HepG2 (cell line): ENCODE measurements around the gene YAP1. TPM values are rescaled to one million over a fixed set of nuclear protein-coding genes. Genes with fewer than 3 reads are reported as not detected.
A peak's percentile ranks its signal among the peaks of the same experiment; 100 is the strongest.

Source experiments
- CHD4 ChIP-seq: fragments of 200-600 bp; sonication (generic); IDR thresholded peaks from 2 replicates; pipeline ENCODE4 v1.7.0; 2017; ENCODE audit warnings: mild to moderate bottlenecking, low read length, borderline replicate concordance
- FOSL1 ChIP-seq: sonication (generic); formaldehyde crosslinking; IDR thresholded peaks from 2 replicates; pipeline ENCODE4 v1.9.0; 2021; ENCODE audit warnings: missing genetic modification reagents, borderline replicate concordance
- HDAC2 ChIP-seq: sonication (generic); formaldehyde crosslinking; IDR thresholded peaks from 2 replicates; pipeline ENCODE4 v1.4.0; 2020; ENCODE audit warnings: missing genetic modification reagents
- KLF12 ChIP-seq: sonication (generic); formaldehyde crosslinking; IDR thresholded peaks from 2 replicates; pipeline ENCODE4 v1.4.0; 2020; ENCODE audit warnings: missing genetic modification reagents, borderline replicate concordance
- MYC ChIP-seq: sonication (generic); formaldehyde crosslinking; IDR thresholded peaks from 2 replicates; pipeline ENCODE4 v1.9.0; 2021; ENCODE audit warnings: missing genetic modification reagents, borderline replicate concordance
- NR2F2 ChIP-seq: IDR thresholded peaks from 2 replicates; pipeline ENCODE4 v1.6.1; 2012; ENCODE audit warnings: low read depth, inconsistent platforms, borderline replicate concordance
- POGZ ChIP-seq: sonication (generic); formaldehyde crosslinking; IDR thresholded peaks from 2 replicates; pipeline ENCODE4 v1.4.0; 2020; ENCODE audit warnings: mild to moderate bottlenecking, missing genetic modification reagents
- SALL1 ChIP-seq: sonication (generic); formaldehyde crosslinking; IDR thresholded peaks from 2 replicates; pipeline ENCODE4 v1.8.0; 2022; ENCODE audit warnings: mild to moderate bottlenecking, missing genetic modification reagents
- SOX5 ChIP-seq: IDR thresholded peaks from 2 replicates; pipeline ENCODE4 v1.6.1; 2016; ENCODE audit warnings: borderline replicate concordance
- TBP ChIP-seq: sonication (generic); formaldehyde crosslinking; IDR thresholded peaks from 2 replicates; pipeline ENCODE4 v1.5.0; 2020; ENCODE audit warnings: missing genetic modification reagents
- TBX2 ChIP-seq: sonication (generic); formaldehyde crosslinking; IDR thresholded peaks from 2 replicates; pipeline ENCODE4 v1.5.0; 2020; ENCODE audit warnings: missing genetic modification reagents, mild to moderate bottlenecking, borderline replicate concordance
- ZBTB21 ChIP-seq: sonication (generic); formaldehyde crosslinking; IDR thresholded peaks from 2 replicates; pipeline ENCODE4 v1.4.0; 2020; ENCODE audit warnings: missing genetic modification reagents
- ZBTB34 ChIP-seq: sonication (generic); formaldehyde crosslinking; IDR thresholded peaks from 2 replicates; pipeline ENCODE4 v1.8.0; 2022; ENCODE audit warnings: mild to moderate bottlenecking, missing genetic modification reagents
- ZHX2 ChIP-seq, 2 experiments: sonication (generic) in 1 of 2; formaldehyde crosslinking in 1 of 2; IDR thresholded peaks; 2 replicates each; pipeline versions ENCODE4 v1.6.1 to v1.9.0; 2014 to 2022; ENCODE audit warnings: antibody characterized with exemption in 1 of 2, borderline replicate concordance in 1 of 2, inconsistent platforms in 1 of 2, low read depth in 1 of 2, missing genetic modification reagents in 1 of 2
- ZNF260 ChIP-seq: sonication (generic); formaldehyde crosslinking; IDR thresholded peaks from 2 replicates; pipeline ENCODE4 v1.4.0; 2020; ENCODE audit warnings: missing genetic modification reagents, low read depth, mild to moderate bottlenecking, borderline replicate concordance
- ZNF451 ChIP-seq: sonication (generic); formaldehyde crosslinking; IDR thresholded peaks from 2 replicates; pipeline ENCODE4 v1.5.0; 2020; ENCODE audit warnings: mild to moderate bottlenecking, missing genetic modification reagents
- ZNF720 ChIP-seq: sonication (generic); formaldehyde crosslinking; IDR thresholded peaks from 2 replicates; pipeline ENCODE4 v1.4.0; 2020; ENCODE audit warnings: missing genetic modification reagents
- polyA plus RNA-seq, 8 experiments: library from polyadenylated mRNA; depleted of rRNA in 3 of 8; stranded (reverse) in 7 of 8; unstranded in 1 of 8; fragments of >200 nt; fragmentation: Illumina TruSeq in 4 of 8; extraction: Trizol in 4 of 8; gene quantifications; 2 replicates each; pipeline versions ENCODE4 v1.2.1 to v1.2.3, GENCODE V29; 2011 to 2016; ENCODE audit warnings: low read depth in 4 of 8, missing spikeins in 1 of 8, mixed read lengths in 1 of 8; ENCODE audit not compliant: insufficient read depth in 1 of 8
- total RNA-seq, 5 experiments: library from RNA; depleted of rRNA; stranded (reverse); fragments of >200 nt; fragmentation: Illumina TruSeq; extraction: Trizol; gene quantifications; 2 replicates each; pipeline ENCODE4 v1.2.3, GENCODE V29; 2016; ENCODE audit warnings: low read depth in 1 of 5
- TF ChIP-seq, protein P1 (sequence below): fragments of 450-650 bp; IDR thresholded peaks from 2 replicates; pipeline ENCODE4 v1.6.1; 2017

The YAP1 gene
- total and polyA plus RNA-seq, 2 of the 13 experiments (the other 11 are each of a cell fraction or from before 2014, with no cell fraction given) = 59.5 to 91.0 TPM

GRCh38 chr11:102109896-102110760 lies at the start of gene YAP1 (continued):
- no peak for TF ChIP-seq ZBTB21 (CRISPR knock-in tag)
- TF ChIP-seq ZNF720 (CRISPR knock-in tag) = no peak
- peak; percentile 65; the same call in 1 of the 2 replicates for TF ChIP-seq SOX5 (CRISPR knock-in tag)
- TF ChIP-seq ZNF260 (CRISPR knock-in tag) = no peak
- TF ChIP-seq NR2F2 = peak; percentile 19; the same call in 1 of the 2 replicates
- peak; percentile 83 for TF ChIP-seq MYC (CRISPR knock-in tag)
- no peak for TF ChIP-seq TBP
- peak; percentile 92 for TF ChIP-seq SALL1 (CRISPR knock-in tag)
- TF ChIP-seq POGZ (CRISPR knock-in tag) = peak; percentile 64; the same call in 1 of the 2 replicates
- TF ChIP-seq CHD4 = no peak
- TF ChIP-seq, protein P1, sequence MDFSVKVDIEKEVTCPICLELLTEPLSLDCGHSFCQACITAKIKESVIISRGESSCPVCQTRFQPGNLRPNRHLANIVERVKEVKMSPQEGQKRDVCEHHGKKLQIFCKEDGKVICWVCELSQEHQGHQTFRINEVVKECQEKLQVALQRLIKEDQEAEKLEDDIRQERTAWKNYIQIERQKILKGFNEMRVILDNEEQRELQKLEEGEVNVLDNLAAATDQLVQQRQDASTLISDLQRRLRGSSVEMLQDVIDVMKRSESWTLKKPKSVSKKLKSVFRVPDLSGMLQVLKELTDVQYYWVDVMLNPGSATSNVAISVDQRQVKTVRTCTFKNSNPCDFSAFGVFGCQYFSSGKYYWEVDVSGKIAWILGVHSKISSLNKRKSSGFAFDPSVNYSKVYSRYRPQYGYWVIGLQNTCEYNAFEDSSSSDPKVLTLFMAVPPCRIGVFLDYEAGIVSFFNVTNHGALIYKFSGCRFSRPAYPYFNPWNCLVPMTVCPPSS = no peak
- peak; percentile 89 for TF ChIP-seq ZBTB34
- peak; percentile 35; the same call in 1 of the 2 replicates for TF ChIP-seq ZNF451
- TF ChIP-seq FOSL1 (CRISPR knock-in tag) = no peak
- TF ChIP-seq HDAC2 (CRISPR knock-in tag) = peak; percentile 66
- no peak for TF ChIP-seq ZHX2 (IDR thresholded peaks at IDR 0.05; ENCODE audit: low read depth)
- peak; percentile 65; the same call in 1 of the 2 replicates for TF ChIP-seq ZHX2 (CRISPR knock-in tag; IDR thresholded peaks at IDR 0.05; ENCODE audit: borderline replicate concordance)
- TF ChIP-seq KLF12 = peak; percentile 54; the same call in 1 of the 2 replicates
- TF ChIP-seq TBX2 (CRISPR knock-in tag) = peak; percentile 92
